WTC11 (cell line): Measurements from ENCODE around the gene WDR38. TPM values are rescaled to one million over a fixed set of nuclear protein-coding genes. Genes with fewer than 3 reads are reported as not detected.
"Not testable (repeated sequence)": the region's sequence is repeated elsewhere in the genome, so short reads cannot be mapped to it uniquely, and the experiment has no call there.

Source experiments
- ATAC-seq: fragments of 200-7000 bp; cut with Tn5 transposase; 2 replicates; pipeline ENCODE4 v1.10.0; 2021; ENCODE audit warnings: mild to moderate bottlenecking, moderate library complexity
- CTCF ChIA-PET: fragments of 300-600 bp; sonication (Branson Sonifier 250); formaldehyde crosslinking; loops from one replicate; lab custom pipeline; 2021; ENCODE audit warnings: antibody characterized with exemption; lab: Charles Lee
- POLR2A ChIA-PET: fragments of 350-600 bp; sonication (Branson Sonifier 250); formaldehyde crosslinking; loops from one replicate; lab custom pipeline; 2021; ENCODE audit warnings: antibody characterized with exemption; lab: Charles Lee
- DNase-seq: peaks from one replicate; pipeline ENCODE4 v3.0.0; 2021; ENCODE audit warnings: low spot score
- H3K27ac Mint-ChIP-seq: 2 replicates; pipeline ENCODE4 v1.8.0; 2021; ENCODE audit warnings: mixed read lengths
- H3K27me3 Mint-ChIP-seq: 2 replicates; pipeline ENCODE4 v1.8.0; 2021; ENCODE audit warnings: low read depth, mild to moderate bottlenecking, moderate library complexity, mixed read lengths
- H3K36me3 Mint-ChIP-seq: 2 replicates; pipeline ENCODE4 v1.8.0; 2021; ENCODE audit warnings: mixed read lengths
- H3K4me1 Mint-ChIP-seq: 2 replicates; pipeline ENCODE4 v1.8.0; 2022; ENCODE audit warnings: mixed read lengths
- H3K4me3 Mint-ChIP-seq: 2 replicates; pipeline ENCODE4 v1.8.0; 2021; ENCODE audit warnings: mild to moderate bottlenecking, moderate library complexity, mixed read lengths
- H3K9me3 Mint-ChIP-seq: 2 replicates; pipeline ENCODE4 v1.8.0; 2021; ENCODE audit warnings: mixed read lengths
- JAZF1 ChIP-seq: fragments of 250-450 bp; sonication (Bioruptor Pico); IDR thresholded peaks from 2 replicates; pipeline ENCODE4 v1.9.0; 2021; ENCODE audit warnings: moderate library complexity, mild to moderate bottlenecking, inconsistent platforms
- NFYB ChIP-seq: sonication (generic); formaldehyde crosslinking; conservative IDR thresholded peaks from 2 replicates; pipeline ENCODE4 v1.8.0; 2022; ENCODE audit warnings: low read depth, missing genetic modification reagents
- NR1H2 ChIP-seq: sonication (generic); formaldehyde crosslinking; IDR thresholded peaks from 2 replicates; pipeline ENCODE4 v1.9.0; 2021; ENCODE audit warnings: mild to moderate bottlenecking, moderate library complexity, missing genetic modification reagents
- ZBTB21 ChIP-seq: sonication (generic); formaldehyde crosslinking; IDR thresholded peaks from 2 replicates; pipeline ENCODE4 v1.8.1; 2023; ENCODE audit warnings: mild to moderate bottlenecking, missing genetic modification reagents, borderline replicate concordance
- ZNF121 ChIP-seq: sonication (generic); formaldehyde crosslinking; IDR thresholded peaks from 2 replicates; pipeline ENCODE4 v1.8.0; 2023; ENCODE audit warnings: missing genetic modification reagents
- ZNF317 ChIP-seq: sonication (generic); formaldehyde crosslinking; IDR thresholded peaks from 2 replicates; pipeline ENCODE4 v1.8.1; 2023; ENCODE audit warnings: low read depth, mild to moderate bottlenecking, moderate library complexity, missing genetic modification reagents, borderline replicate concordance
- total RNA-seq: library from RNA; stranded (reverse); gene quantifications from 3 replicates; pipeline ENCODE4 v1.2.3, GENCODE V29; 2021
- TF ChIP-seq, protein P1 (sequence below): fragments of 200-600 bp; IDR thresholded peaks from 2 replicates; pipeline ENCODE4 v1.8.0; 2022; ENCODE audit warnings: antibody characterized with exemption
- TF ChIP-seq, protein P2 (sequence below): sonication (generic); formaldehyde crosslinking; IDR thresholded peaks from 2 replicates; pipeline ENCODE4 v1.8.0; 2022; ENCODE audit warnings: mild to moderate bottlenecking, missing genetic modification reagents
- TF ChIP-seq, protein P3 (sequence below): sonication (generic); formaldehyde crosslinking; IDR thresholded peaks from 2 replicates; pipeline ENCODE4 v1.8.1; 2023; ENCODE audit warnings: mild to moderate bottlenecking, missing genetic modification reagents

WDR38 gene
- total RNA-seq, 1 experiment from 2014 or later = not detected

DNA sequence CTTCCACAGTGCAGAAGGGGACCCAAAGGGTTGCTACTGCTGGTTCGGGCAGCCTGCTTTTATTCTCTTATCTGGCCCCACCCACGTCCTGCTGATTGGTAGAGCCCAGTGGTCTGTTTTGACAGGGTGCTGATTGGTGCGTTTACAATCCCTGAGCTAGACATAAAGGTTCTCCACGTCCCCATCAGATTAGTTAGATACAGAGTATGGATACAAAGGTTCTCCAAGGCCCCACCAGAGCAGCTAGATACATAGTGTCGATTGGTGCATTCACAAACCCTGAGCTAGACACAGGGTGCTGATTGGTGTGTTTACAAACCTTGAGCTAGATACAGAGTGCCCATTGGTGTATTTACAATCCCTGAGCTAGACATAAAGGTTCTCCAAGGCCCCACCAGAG is 15.1 kb upstream of the WDR38 start:
- not testable (repeated sequence) for H3K27ac Mint-ChIP-seq, H3K27me3 Mint-ChIP-seq, H3K4me1 Mint-ChIP-seq, H3K9me3 Mint-ChIP-seq, H3K36me3 Mint-ChIP-seq, H3K4me3 Mint-ChIP-seq, ATAC-seq, DNase-seq
- ChIA-PET CTCF (interaction anchor here (1.2 to 12.7 kb wide), 4 partner anchors 15 to 64 kb away, joined by 4 to 323 read pairs (median 154); partner anchors contain the start of genes NR6A1, OLFML2A and WDR38), POLR2A (interaction anchor here (0.6 to 1.3 kb wide), 2 partner anchors 27 to 123 kb away, joined by 3 to 6 read pairs; no protein-coding TSS in a partner anchor)
- TF ChIP-seq NFYB (CRISPR knock-in tag) = 0 out of 2 replicates have a peak, but pooled peaks have one; percentile 14

DNA sequence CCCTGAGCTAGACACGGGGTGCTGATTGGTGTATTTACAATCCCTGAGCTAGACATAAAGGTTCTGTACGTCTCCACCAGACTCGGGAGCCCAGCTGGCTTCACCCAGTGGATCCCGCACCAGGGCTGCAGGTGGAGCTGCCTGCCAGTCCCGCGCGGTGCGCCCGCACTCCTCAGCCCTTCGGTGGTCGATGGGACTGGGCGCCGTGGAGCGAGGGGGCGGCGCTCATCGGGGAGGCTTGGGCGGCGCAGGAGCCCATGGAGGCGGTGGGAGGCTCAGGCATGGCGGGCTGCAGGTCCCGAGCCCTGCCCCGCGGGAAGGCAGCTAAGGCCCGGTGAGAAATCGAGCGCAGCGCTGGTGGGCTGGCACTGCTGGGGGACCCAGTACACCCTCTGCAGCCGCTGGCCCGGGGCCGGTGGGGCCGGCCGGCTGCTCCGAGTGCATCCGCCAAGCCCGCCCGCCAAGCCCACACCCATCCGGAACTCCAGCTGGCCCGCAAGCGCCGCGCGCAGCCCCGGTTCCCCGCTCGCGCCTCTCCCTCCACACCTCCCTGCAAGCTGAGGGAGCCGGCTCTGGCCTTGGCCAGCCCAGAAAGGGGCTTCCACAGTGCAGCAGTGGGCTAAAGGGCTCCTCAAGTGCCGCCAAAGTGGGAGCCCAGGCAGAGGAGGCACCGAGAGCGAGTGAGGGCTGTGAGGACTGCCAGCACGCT is 14.5 kb upstream of the WDR38 start:
- not testable (repeated sequence) for ATAC-seq, H3K4me1 Mint-ChIP-seq, H3K27ac Mint-ChIP-seq, H3K4me3 Mint-ChIP-seq, DNase-seq, H3K27me3 Mint-ChIP-seq, H3K36me3 Mint-ChIP-seq, H3K9me3 Mint-ChIP-seq
- ChIA-PET POLR2A (interaction anchor here (0.6 to 1.7 kb wide), 3 partner anchors 28 to 124 kb away, joined by 3 to 6 read pairs (median 4); no protein-coding TSS in a partner anchor), CTCF (interaction anchor here (1.2 to 12.7 kb wide), 15 partner anchors 8 to 302 kb away, joined by 3 to 323 read pairs (median 11); partner anchors contain the start of genes NR6A1, OLFML2A and WDR38)

DNA sequence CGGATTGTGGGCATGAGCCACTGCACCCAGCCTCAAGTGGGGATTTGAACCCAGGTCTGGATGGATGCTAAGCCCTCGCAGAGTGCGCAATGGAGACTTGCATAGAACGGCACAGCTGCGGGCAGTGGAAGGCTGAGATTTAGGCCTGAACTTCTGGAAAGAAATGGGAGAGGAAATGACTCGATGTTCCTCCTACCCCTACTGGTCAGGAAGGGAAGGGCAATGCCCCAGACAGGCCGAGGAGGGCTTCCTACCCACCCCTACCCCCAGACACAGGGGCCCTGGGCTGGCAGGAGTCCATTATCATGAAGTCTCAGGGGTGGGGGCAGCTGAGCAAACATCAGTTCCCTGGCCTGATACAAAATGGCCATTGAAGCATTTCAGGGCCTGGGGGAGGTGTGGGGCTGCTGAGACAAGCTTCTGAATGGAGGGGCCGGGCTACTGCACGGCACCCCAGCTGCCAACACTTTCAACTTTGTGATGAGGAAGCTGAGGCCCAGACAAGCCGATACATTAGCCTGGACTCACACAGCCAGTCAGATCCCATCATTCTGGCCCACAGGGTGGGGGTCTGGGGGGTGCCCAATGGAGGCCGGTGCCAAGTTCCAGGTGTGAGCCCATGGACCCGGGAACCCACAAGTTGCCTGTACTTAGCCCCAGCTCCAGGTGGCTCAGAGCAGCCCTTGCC is 13.5 kb upstream of the WDR38 start:
- ChIA-PET POLR2A (interaction anchor here (1.0 to 1.7 kb wide), 5 partner anchors 17 to 68 kb away, joined by 3 to 7 read pairs (median 4); partner anchors contain the start of gene NR6A1), CTCF (interaction anchor here (0.6 to 12.7 kb wide), 38 partner anchors 9 to 464 kb away, joined by 3 to 323 read pairs (median 6); partner anchors contain the start of genes ARPC5L, NR6A1, OLFML2A and RPL35)
- peaks cover 3% of the 10 kb centered on the region; the same call in 1 of the 2 replicates for H3K9me3 Mint-ChIP-seq
- TF ChIP-seq, protein P1, sequence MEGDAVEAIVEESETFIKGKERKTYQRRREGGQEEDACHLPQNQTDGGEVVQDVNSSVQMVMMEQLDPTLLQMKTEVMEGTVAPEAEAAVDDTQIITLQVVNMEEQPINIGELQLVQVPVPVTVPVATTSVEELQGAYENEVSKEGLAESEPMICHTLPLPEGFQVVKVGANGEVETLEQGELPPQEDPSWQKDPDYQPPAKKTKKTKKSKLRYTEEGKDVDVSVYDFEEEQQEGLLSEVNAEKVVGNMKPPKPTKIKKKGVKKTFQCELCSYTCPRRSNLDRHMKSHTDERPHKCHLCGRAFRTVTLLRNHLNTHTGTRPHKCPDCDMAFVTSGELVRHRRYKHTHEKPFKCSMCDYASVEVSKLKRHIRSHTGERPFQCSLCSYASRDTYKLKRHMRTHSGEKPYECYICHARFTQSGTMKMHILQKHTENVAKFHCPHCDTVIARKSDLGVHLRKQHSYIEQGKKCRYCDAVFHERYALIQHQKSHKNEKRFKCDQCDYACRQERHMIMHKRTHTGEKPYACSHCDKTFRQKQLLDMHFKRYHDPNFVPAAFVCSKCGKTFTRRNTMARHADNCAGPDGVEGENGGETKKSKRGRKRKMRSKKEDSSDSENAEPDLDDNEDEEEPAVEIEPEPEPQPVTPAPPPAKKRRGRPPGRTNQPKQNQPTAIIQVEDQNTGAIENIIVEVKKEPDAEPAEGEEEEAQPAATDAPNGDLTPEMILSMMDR = peak; percentile 70
- TF ChIP-seq, protein P2, sequence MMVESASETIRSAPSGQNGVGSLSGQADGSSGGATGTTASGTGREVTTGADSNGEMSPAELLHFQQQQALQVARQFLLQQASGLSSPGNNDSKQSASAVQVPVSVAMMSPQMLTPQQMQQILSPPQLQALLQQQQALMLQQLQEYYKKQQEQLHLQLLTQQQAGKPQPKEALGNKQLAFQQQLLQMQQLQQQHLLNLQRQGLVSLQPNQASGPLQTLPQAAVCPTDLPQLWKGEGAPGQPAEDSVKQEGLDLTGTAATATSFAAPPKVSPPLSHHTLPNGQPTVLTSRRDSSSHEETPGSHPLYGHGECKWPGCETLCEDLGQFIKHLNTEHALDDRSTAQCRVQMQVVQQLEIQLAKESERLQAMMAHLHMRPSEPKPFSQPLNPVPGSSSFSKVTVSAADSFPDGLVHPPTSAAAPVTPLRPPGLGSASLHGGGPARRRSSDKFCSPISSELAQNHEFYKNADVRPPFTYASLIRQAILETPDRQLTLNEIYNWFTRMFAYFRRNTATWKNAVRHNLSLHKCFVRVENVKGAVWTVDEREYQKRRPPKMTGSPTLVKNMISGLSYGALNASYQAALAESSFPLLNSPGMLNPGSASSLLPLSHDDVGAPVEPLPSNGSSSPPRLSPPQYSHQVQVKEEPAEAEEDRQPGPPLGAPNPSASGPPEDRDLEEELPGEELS (CRISPR knock-in tag) = no peak
- TF ChIP-seq JAZF1 (no peak), ZNF317 (CRISPR knock-in tag) (no peak), ZBTB21 (CRISPR knock-in tag) (no peak), ZNF121 (CRISPR knock-in tag) (0 out of 2 replicates have a peak, but pooled peaks have one; percentile 1), NR1H2 (CRISPR knock-in tag) (no peak)
- TF ChIP-seq, protein P3, sequence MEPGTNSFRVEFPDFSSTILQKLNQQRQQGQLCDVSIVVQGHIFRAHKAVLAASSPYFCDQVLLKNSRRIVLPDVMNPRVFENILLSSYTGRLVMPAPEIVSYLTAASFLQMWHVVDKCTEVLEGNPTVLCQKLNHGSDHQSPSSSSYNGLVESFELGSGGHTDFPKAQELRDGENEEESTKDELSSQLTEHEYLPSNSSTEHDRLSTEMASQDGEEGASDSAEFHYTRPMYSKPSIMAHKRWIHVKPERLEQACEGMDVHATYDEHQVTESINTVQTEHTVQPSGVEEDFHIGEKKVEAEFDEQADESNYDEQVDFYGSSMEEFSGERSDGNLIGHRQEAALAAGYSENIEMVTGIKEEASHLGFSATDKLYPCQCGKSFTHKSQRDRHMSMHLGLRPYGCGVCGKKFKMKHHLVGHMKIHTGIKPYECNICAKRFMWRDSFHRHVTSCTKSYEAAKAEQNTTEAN (CRISPR knock-in tag) = no peak
- DNase-seq = peak; percentile 74
- H3K27me3 Mint-ChIP-seq = no peaks in the 10 kb centered on the region
- H3K4me1 Mint-ChIP-seq = peaks cover 3% of the 10 kb centered on the region; the same call in 1 of the 2 replicates
- peak overlapping the region; percentile 51 for H3K27ac Mint-ChIP-seq
- ATAC-seq = peak; percentile 90
- no peak overlapping the region for H3K4me3 Mint-ChIP-seq
- no peaks in the 10 kb centered on the region for H3K36me3 Mint-ChIP-seq
